DOHH2 (cell line): ENCODE data around the gene KCNS1.

Experiments used
- CTCF ChIP-seq: fragments of 200-600 bp; sonication (generic); IDR thresholded peaks from one replicate; pipeline ENCODE4 v1.5.1; 2014; ENCODE audit warnings: antibody characterized with exemption, mild to moderate bottlenecking, low read depth, low read length; ENCODE audit not compliant: poor library complexity, severe bottlenecking
- EZH2phosphoT487 ChIP-seq: fragments of 200-600 bp; sonication (generic); IDR thresholded peaks from 2 replicates; pipeline ENCODE4 v1.6.1; 2017; ENCODE audit warnings: borderline replicate concordance, mild to moderate bottlenecking, antibody characterized with exemption, low read length, moderate library complexity, mixed read lengths

- TF ChIP-seq CTCF (no peak), EZH2phosphoT487 (no peak)
Measured at GRCh38 chr20:45044601-45045000, 56.3 kb downstream of the KCNS1 start.
